Natural killer cell (primary cell): ENCODE results near the gene AHRR. TPM values are rescaled to one million over a fixed set of nuclear protein-coding genes. Genes with fewer than 3 reads are reported as not detected.

Experiments
- ATAC-seq, 3 donors: fragments of 150-1000 bp in 2 of 3; fragments of 200-7000 bp in 1 of 3; cut with Tn5 transposase; 1 replicate in 1 of 3; 2 replicates in 2 of 3; pipeline ENCODE4 v1.10.0; 2021; ENCODE audit warnings: mild to moderate bottlenecking in 2 of 3, moderate library complexity in 2 of 3
- DNase-seq, 2 donors: peaks; one replicate each; pipeline versions ENCODE4 v3.0.0 to v3.0.0-alpha.2; 2013 to 2021; ENCODE audit warnings: mixed read lengths in 1 of 2
- H3K27ac ChIP-seq: one replicate; pipeline ENCODE4 v1.5.1; 2013; ENCODE audit warnings: mild to moderate bottlenecking, low read length
- H3K27me3 ChIP-seq: one replicate; pipeline ENCODE4 v1.6.1; 2013; ENCODE audit warnings: low read length; ENCODE audit not compliant: control insufficient read depth, insufficient read depth
- H3K36me3 ChIP-seq: one replicate; pipeline ENCODE4 v1.6.1; 2013; ENCODE audit warnings: low read length; ENCODE audit not compliant: control insufficient read depth, insufficient read depth
- H3K4me1 ChIP-seq: one replicate; pipeline ENCODE4 v1.6.1; 2013; ENCODE audit warnings: low read length; ENCODE audit not compliant: control insufficient read depth, insufficient read depth
- H3K4me3 ChIP-seq: one replicate; pipeline ENCODE4 v1.5.1; 2013; ENCODE audit warnings: low read length
- H3K9me3 ChIP-seq: one replicate; pipeline ENCODE4 v1.6.1; 2013; ENCODE audit warnings: low read length; ENCODE audit not compliant: control insufficient read depth, insufficient read depth
- H3K27ac Mint-ChIP-seq, 2 donors: one replicate each; pipeline ENCODE4 v1.8.0; 2022; ENCODE audit warnings: mild to moderate bottlenecking in 2 of 2, mixed read lengths in 2 of 2, moderate library complexity in 1 of 2
- H3K27me3 Mint-ChIP-seq, 2 donors: one replicate each; pipeline ENCODE4 v1.8.0; 2022; ENCODE audit warnings: low read depth in 2 of 2, mixed read lengths in 2 of 2
- H3K36me3 Mint-ChIP-seq: one replicate; pipeline ENCODE4 v1.8.0; 2022; ENCODE audit warnings: mixed read lengths
- H3K4me1 Mint-ChIP-seq, 2 donors: one replicate each; pipeline ENCODE4 v1.8.0; 2022; ENCODE audit warnings: mixed read lengths in 2 of 2
- H3K4me3 Mint-ChIP-seq: one replicate; pipeline ENCODE4 v1.8.0; 2022; ENCODE audit warnings: mild to moderate bottlenecking, moderate library complexity, mixed read lengths
- H3K9me3 Mint-ChIP-seq, 2 donors: one replicate each; pipeline ENCODE4 v1.8.0; 2022; ENCODE audit warnings: mixed read lengths in 2 of 2
- CTCF ChIP-seq: fragments of 200-600 bp; IDR thresholded peaks from one replicate; pipeline ENCODE4 v1.8.0; 2022; ENCODE audit warnings: antibody characterized with exemption
- WGBS: methylation state at CpG from one replicate; pipeline ENCODE4 v1.1.7; 2013; ENCODE audit warnings: missing lambda C conversion rate; ENCODE audit not compliant: insufficient coverage; 5-methylcytosine and 5-hydroxymethylcytosine counted together
- intact Hi-C: fragments of 100-400 bp; cut with micrococcal nuclease; formaldehyde crosslinking; loops from one replicate; pipeline ENCODE4 v1.14.2; 2022
- total RNA-seq, 4 donors: library from RNA; stranded (reverse); fragments of 120-200 nt in 1 of 4; gene quantifications; one replicate each; pipeline versions ENCODE4 v1.2.3 to v1.2.4, GENCODE V29; 2013 to 2022

Gene AHRR
- total RNA-seq, 3 donors from 2014 or later (not counting 1 experiment from before 2014, with no cell fraction given): 0.88 to 1.4 (median 1.2) TPM

GRCh38 chr5:432201-432927 is 110.8 kb downstream of the AHRR start:
- H3K27me3 Mint-ChIP-seq: no peaks in the 10 kb centered on the region
- Histone ChIP-seq H3K9me3 (no peaks in the 10 kb centered on the region), H3K27me3 (no peaks in the 10 kb centered on the region), H3K4me1 (no peaks in the 10 kb centered on the region), H3K27ac (no peak overlapping the region), H3K36me3 (no peaks in the 10 kb centered on the region), H3K4me3 (no peak overlapping the region)
- DNase-seq (no peak), ATAC-seq (no peak)
- TF ChIP-seq CTCF: no peak
- no peaks in the 10 kb centered on the region for H3K4me1 Mint-ChIP-seq
- H3K27ac Mint-ChIP-seq: no peak overlapping the region
- 76% methylated on average over 18 of the region's 18 CpGs for WGBS
- H3K4me3 Mint-ChIP-seq: no peak overlapping the region
- no peaks in the 10 kb centered on the region for H3K36me3 Mint-ChIP-seq
- intact Hi-C loops: no loop called here
- H3K9me3 Mint-ChIP-seq: no peaks in the 10 kb centered on the region

DNA sequence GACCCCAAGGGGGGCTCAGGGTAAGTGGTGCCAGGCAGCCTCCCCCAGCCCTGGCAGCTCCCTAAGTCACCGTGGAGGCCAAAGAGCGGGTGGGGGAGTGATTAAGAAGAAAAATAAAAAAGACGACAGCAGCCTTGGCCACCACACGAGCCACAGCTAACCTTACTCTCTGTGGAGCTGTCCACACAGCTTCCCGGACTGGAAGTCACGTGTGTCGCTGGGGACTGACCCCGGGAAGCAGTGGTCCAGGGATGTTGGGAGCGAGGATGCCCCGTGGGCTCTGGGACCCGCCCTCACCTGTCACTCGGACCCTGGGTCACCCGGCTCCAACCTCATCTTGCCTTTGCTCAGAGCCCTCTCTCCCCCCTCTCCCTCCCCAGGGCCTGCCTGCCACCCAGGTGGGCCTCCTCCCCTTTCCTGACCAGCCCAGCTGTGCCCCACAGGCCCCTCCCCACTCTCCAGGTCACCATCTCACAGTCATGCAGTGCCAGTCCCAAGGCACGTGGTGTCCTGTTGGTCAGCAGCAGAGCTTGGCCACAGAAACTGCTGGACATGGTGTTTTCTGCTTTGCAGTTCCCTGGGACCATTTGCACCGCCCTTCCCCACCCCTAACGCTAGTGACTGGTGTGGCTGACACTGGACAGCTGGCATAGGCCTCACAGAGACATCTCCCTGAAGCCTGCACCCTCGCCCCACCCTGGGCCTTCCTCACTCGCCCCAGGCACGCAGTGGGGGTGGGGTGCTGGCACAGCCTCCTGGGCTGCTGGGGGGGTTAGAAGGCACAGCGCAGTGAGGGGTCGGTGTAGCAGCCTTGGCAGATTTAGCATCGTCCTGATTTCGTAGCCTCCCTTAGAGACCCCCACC is 111.6 kb downstream of the AHRR start:
- DNase-seq (no peak), ATAC-seq (no peak)
- Mint-ChIP-seq H3K36me3 (no peaks in the 10 kb centered on the region), H3K4me1 (no peaks in the 10 kb centered on the region), H3K27me3 (no peaks in the 10 kb centered on the region), H3K27ac (no peak overlapping the region), H3K9me3 (no peaks in the 10 kb centered on the region), H3K4me3 (no peak overlapping the region)
- H3K27me3 ChIP-seq: no peaks in the 10 kb centered on the region
- H3K4me3 ChIP-seq: no peak overlapping the region
- intact Hi-C loops: no loop called here
- no peak overlapping the region for H3K27ac ChIP-seq
- no peak for TF ChIP-seq CTCF
- 89% methylated on average over 23 of the region's 23 CpGs for WGBS
- H3K4me1 ChIP-seq: no peaks in the 10 kb centered on the region
- H3K36me3 ChIP-seq: no peaks in the 10 kb centered on the region
- H3K9me3 ChIP-seq: no peaks in the 10 kb centered on the region

DNA sequence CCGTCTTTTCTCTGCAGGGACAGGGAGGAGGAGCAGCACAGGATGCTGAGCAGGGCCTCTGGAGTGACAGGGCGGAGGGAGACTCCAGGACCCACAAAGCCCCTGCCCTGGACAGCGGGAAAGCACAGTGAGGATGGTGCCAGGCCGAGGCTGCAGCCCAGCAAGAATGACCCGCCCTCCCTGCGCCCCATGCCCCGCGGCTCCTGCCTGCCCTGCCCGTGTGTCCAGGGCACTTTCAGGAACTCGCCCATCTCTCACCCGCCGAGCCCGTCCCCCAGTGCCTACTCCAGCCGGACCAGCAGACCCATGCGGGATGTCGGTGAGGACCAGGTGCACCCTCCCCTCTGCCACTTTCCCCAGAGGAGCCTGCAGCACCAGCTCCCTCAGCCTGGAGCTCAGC is 112.3 kb downstream of the AHRR start:
- no peak for TF ChIP-seq CTCF
- intact Hi-C loops: no loop called here
- WGBS: 91% methylated on average over 16 of the region's 16 CpGs
- Histone ChIP-seq H3K4me3 (no peak overlapping the region), H3K4me1 (no peaks in the 10 kb centered on the region), H3K27ac (no peak overlapping the region), H3K9me3 (no peaks in the 10 kb centered on the region), H3K36me3 (no peaks in the 10 kb centered on the region), H3K27me3 (no peaks in the 10 kb centered on the region)
- no peak overlapping the region for H3K27ac Mint-ChIP-seq
- no peaks in the 10 kb centered on the region for H3K4me1 Mint-ChIP-seq
- no peak overlapping the region for H3K4me3 Mint-ChIP-seq
- H3K27me3 Mint-ChIP-seq: no peaks in the 10 kb centered on the region
- no peaks in the 10 kb centered on the region for H3K36me3 Mint-ChIP-seq
- DNase-seq: no peak
- H3K9me3 Mint-ChIP-seq: no peaks in the 10 kb centered on the region
- no peak for ATAC-seq
